Bronchial epithelial cell (primary cell): Measurements from ENCODE around the gene COQ8B. TPM values are rescaled to one million over a fixed set of nuclear protein-coding genes. Genes with fewer than 3 reads are reported as not detected.

Source experiments
- DNase-seq: peaks from one replicate; pipeline ENCODE4 v3.0.0-alpha.2; 2010; ENCODE audit warnings: low read depth
- FAIRE-seq: peaks from 2 replicates; lab custom pipeline; 2011; peaks lifted over from hg19 to GRCh38; lab: Jason Lieb, UNC
- H3K27me3 ChIP-seq: 2 replicates; pipeline ENCODE4 v1.5.1; 2011; ENCODE audit warnings: low read length; ENCODE audit not compliant: control insufficient read depth, insufficient read depth
- H3K36me3 ChIP-seq: 2 replicates; pipeline ENCODE4 v1.5.1; 2011; ENCODE audit warnings: low read length; ENCODE audit not compliant: control insufficient read depth, insufficient read depth
- H3K4me3 ChIP-seq: 2 replicates; pipeline ENCODE4 v1.5.1; 2011; ENCODE audit warnings: mild to moderate bottlenecking, low read depth, low read length, control low read depth
- total RNA-seq: library from RNA; depleted of rRNA; stranded (reverse); fragments of >200 nt; gene quantifications from 2 replicates; pipeline ENCODE4 v1.2.1, GENCODE V29; 2014
- TF ChIP-seq, protein P1 (sequence below): IDR thresholded peaks from 2 replicates; pipeline ENCODE4 v1.5.1; 2011; ENCODE audit warnings: mild to moderate bottlenecking, moderate library complexity, low read length, control low read depth, inconsistent platforms; ENCODE audit not compliant: insufficient read depth, severe bottlenecking

The COQ8B gene
- total RNA-seq, 1 donor from 2014 or later, result 20.0 TPM

- Histone ChIP-seq H3K4me3 (no peak overlapping the region), H3K27me3 (no peaks in the 10 kb centered on the region), H3K36me3 (no peaks in the 10 kb centered on the region)
- TF ChIP-seq, protein P1, sequence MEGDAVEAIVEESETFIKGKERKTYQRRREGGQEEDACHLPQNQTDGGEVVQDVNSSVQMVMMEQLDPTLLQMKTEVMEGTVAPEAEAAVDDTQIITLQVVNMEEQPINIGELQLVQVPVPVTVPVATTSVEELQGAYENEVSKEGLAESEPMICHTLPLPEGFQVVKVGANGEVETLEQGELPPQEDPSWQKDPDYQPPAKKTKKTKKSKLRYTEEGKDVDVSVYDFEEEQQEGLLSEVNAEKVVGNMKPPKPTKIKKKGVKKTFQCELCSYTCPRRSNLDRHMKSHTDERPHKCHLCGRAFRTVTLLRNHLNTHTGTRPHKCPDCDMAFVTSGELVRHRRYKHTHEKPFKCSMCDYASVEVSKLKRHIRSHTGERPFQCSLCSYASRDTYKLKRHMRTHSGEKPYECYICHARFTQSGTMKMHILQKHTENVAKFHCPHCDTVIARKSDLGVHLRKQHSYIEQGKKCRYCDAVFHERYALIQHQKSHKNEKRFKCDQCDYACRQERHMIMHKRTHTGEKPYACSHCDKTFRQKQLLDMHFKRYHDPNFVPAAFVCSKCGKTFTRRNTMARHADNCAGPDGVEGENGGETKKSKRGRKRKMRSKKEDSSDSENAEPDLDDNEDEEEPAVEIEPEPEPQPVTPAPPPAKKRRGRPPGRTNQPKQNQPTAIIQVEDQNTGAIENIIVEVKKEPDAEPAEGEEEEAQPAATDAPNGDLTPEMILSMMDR, result no peak
- DNase-seq, result peak; percentile 62
- FAIRE-seq, result no peak
These were observed 69.9 kb downstream of the COQ8B start for GRCh38 chr19:40646743-40647254.

GRCh38 chr19:40642757-40643305 lies 73.9 kb downstream of the COQ8B start:
- Histone ChIP-seq H3K27me3 (no peaks in the 10 kb centered on the region), H3K36me3 (no peaks in the 10 kb centered on the region), H3K4me3 (no peak overlapping the region)
- FAIRE-seq (no peak), DNase-seq (no peak)
- TF ChIP-seq, protein P1, result no peak

DNA sequence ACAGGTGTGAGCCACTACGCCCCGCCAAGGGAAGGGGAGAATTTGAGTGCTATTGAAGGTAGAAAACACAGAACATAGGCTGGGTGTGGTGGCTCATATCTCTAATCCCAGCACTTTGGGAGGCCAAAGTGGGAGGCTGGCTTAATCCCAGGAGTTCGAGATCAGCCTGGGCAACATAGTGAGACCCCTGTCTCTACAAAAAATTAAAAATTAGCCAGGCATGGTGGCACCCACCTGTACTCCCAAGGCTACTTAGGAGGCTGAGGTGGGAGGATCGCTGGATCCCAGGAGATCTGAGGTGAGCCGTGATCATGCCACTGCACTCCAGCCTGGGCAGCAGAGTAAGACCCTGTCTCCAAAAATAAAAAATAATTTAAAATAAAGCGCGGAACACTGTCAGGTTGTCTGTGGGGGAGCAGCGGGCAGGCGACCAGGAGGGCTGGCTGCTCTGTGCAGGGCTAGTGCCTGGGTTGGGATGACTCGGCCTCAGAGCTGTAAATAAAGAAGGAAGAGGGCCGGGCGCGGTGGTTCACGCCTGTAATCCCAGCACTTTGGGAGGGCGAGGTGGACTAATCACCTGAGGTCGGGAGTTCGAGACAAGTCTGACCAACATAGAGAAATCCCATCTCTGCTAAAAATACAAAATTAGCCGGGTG lies 74.5 kb downstream of the COQ8B start:
- FAIRE-seq (no peak), DNase-seq (no peak)
- TF ChIP-seq, protein P1, result no peak
- Histone ChIP-seq H3K36me3 (no peaks in the 10 kb centered on the region), H3K27me3 (no peaks in the 10 kb centered on the region), H3K4me3 (no peak overlapping the region)

Other genes starting within 250 kb of the COQ8B start
- 0.53 and 1.8 TPM in 2 replicates for gene SPTBN4, start 249.9 kb downstream of the COQ8B start, total RNA-seq
- 29.2 and 29.4 TPM in 2 replicates for gene SHKBP1, start 140.0 kb downstream of the COQ8B start, total RNA-seq
- gene LTBP4, start 115.5 kb downstream of the COQ8B start, total RNA-seq, result 20.7 and 21.6 TPM in 2 replicates
- gene NUMBL, start 26.2 kb downstream of the COQ8B start, total RNA-seq, result 8.4 and 12.9 TPM in 2 replicates
- gene ITPKC, start 226 bp upstream of the COQ8B start, total RNA-seq, result 26.9 and 34.7 TPM in 2 replicates
- gene ACTMAP, start 33.6 kb upstream of the COQ8B start, total RNA-seq, result 0.26 TPM in 2 replicates
- 19.5 and 30.3 TPM in 2 replicates for gene SNRPA, start 34.3 kb upstream of the COQ8B start, total RNA-seq
- 0.26 and 1.6 TPM in 2 replicates for gene MIA, start 58.6 kb upstream of the COQ8B start, total RNA-seq
- 7.9 and 9.2 TPM in 2 replicates for gene RAB4B, start 61.4 kb upstream of the COQ8B start, total RNA-seq
- gene EGLN2, start 82.3 kb upstream of the COQ8B start, total RNA-seq, result 86.1 and 91.1 TPM in 2 replicates
- not detected in 2 replicates for gene CYP2A6, start 133.6 kb upstream of the COQ8B start, total RNA-seq
- gene CYP2A7, start 165.3 kb upstream of the COQ8B start, total RNA-seq, result not detected in 2 replicates